AG04449 (cell line): Measurements from ENCODE around the gene COL6A1.

ENCODE experiments used
- CTCF ChIA-PET: fragments of 350-600 bp; formaldehyde crosslinking; extraction: SDS; loops from one replicate; lab custom pipeline; 2021; ENCODE audit warnings: antibody characterized with exemption; lab: Yijun Ruan, JAX
- POLR2A ChIA-PET: fragments of 400-600, 350-600 bp; formaldehyde crosslinking; extraction: SDS; loops from one replicate; lab custom pipeline; 2020; ENCODE audit warnings: antibody characterized with exemption, inconsistent platforms; lab: Yijun Ruan, JAX
- DNase-seq: peaks from one replicate; pipeline ENCODE4 v3.0.0-alpha.2; 2010; ENCODE audit warnings: low read depth, low spot score
- H3K4me3 ChIP-seq: 2 replicates; pipeline ENCODE4 v1.5.1; 2011; ENCODE audit warnings: low read depth, mild to moderate bottlenecking, control low read depth, low read length
- CTCF ChIP-seq: IDR thresholded peaks from one replicate; pipeline ENCODE4 v1.5.1; 2011; ENCODE audit warnings: mild to moderate bottlenecking, moderate library complexity, low read length, control low read depth, inconsistent platforms; ENCODE audit not compliant: insufficient read depth; ENCODE audit errors: missing control alignments

Gene COL6A1

GRCh38 chr21:46001821-46002681 is 20.5 kb downstream of the COL6A1 start:
- H3K4me3 ChIP-seq, result no peak overlapping the region
- DNase-seq, result no peak
- no peak for TF ChIP-seq CTCF
- ChIA-PET CTCF (no interaction called here), POLR2A (interaction anchor here (0.7 to 1.0 kb wide), 3 partner anchors 24 to 81 kb away, joined by 3 to 5 read pairs (median 3); no protein-coding TSS in a partner anchor)

- no peak for DNase-seq
- H3K4me3 ChIP-seq, result no peak overlapping the region
- TF ChIP-seq CTCF, result no peak
- ChIA-PET POLR2A (interaction anchor here (0.8 to 1.0 kb wide), 2 partner anchors 25 to 80 kb away, joined by 3 to 5 read pairs; no protein-coding TSS in a partner anchor), CTCF (no interaction called here)
These were observed 21.4 kb downstream of the COL6A1 start for GRCh38 chr21:46002841-46003574.

- ChIA-PET POLR2A (interaction anchor here (0.7 to 1.2 kb wide), 2 partner anchors 11 to 46 kb away, joined by 3 to 6 read pairs; no protein-coding TSS in a partner anchor), CTCF (no interaction called here)
- no peak for TF ChIP-seq CTCF
- no peak overlapping the region for H3K4me3 ChIP-seq
- DNase-seq, result no peak
These were observed 22.0 kb downstream of the COL6A1 start for GRCh38 chr21:46003575-46004007.

- ChIA-PET CTCF (interaction anchor here (1.7 kb wide), 1 partner anchor 11 kb away, joined by 8 read pairs; no protein-coding TSS in a partner anchor), POLR2A (interaction anchor here (0.7 to 1.2 kb wide), 4 partner anchors 10 to 45 kb away, joined by 3 to 6 read pairs (median 4); no protein-coding TSS in a partner anchor)
- DNase-seq, result no peak
- TF ChIP-seq CTCF, result no peak
- no peak overlapping the region for H3K4me3 ChIP-seq
These were observed 22.7 kb downstream of the COL6A1 start for GRCh38 chr21:46004168-46004861.

GRCh38 chr21:46005081-46005480 is 23.5 kb downstream of the COL6A1 start:
- ChIA-PET POLR2A (interaction anchor here (0.6 to 1.1 kb wide), 5 partner anchors 9 to 87 kb away, joined by 3 to 5 read pairs (median 3); no protein-coding TSS in a partner anchor), CTCF (interaction anchor here (1.7 kb wide), 1 partner anchor 11 kb away, joined by 8 read pairs; no protein-coding TSS in a partner anchor)
- TF ChIP-seq CTCF, result no peak
- H3K4me3 ChIP-seq, result no peak overlapping the region
- no peak for DNase-seq
